ENCODE data around the gene EFL1.

EFL1 gene

GRCh38 chr15:82114660-82115059, 147.9 kb downstream of the EFL1 start:
- DNase-seq, result no peak

- DNase-seq, result no peak
These were observed 149.3 kb downstream of the EFL1 start for GRCh38 chr15:82113106-82113715.

- DNase-seq, result no peak
These were observed 150.6 kb downstream of the EFL1 start for GRCh38 chr15:82111918-82112317.

GRCh38 chr15:82110144-82110543, 152.4 kb downstream of the EFL1 start:
- DNase-seq, result no peak

- DNase-seq, result peak; percentile 60
These were observed 153.9 kb downstream of the EFL1 start for GRCh38 chr15:82108489-82109078.

GRCh38 chr15:82106679-82107078, 155.9 kb downstream of the EFL1 start:
- no peak for DNase-seq

GRCh38 chr15:82105451-82106215, 156.9 kb downstream of the EFL1 start:
- DNase-seq, result no peak

- no peak for DNase-seq
These were observed 159.1 kb downstream of the EFL1 start for GRCh38 chr15:82103468-82103867.

- no peak for DNase-seq
These were observed 162.2 kb downstream of the EFL1 start for GRCh38 chr15:82100111-82100929.

GRCh38 chr15:82098674-82099073, 163.9 kb downstream of the EFL1 start:
- DNase-seq, result no peak

GRCh38 chr15:82095803-82096202, 166.7 kb downstream of the EFL1 start:
- no peak for DNase-seq

- DNase-seq, result peak; percentile 53
These were observed 168.7 kb downstream of the EFL1 start for GRCh38 chr15:82093774-82094211.

- no peak for DNase-seq
These were observed 169.2 kb downstream of the EFL1 start for GRCh38 chr15:82093325-82093724.

GRCh38 chr15:82091636-82092140, 170.8 kb downstream of the EFL1 start:
- no peak for DNase-seq

- no peak for DNase-seq
These were observed 176.1 kb downstream of the EFL1 start for GRCh38 chr15:82086243-82086995.

GRCh38 chr15:82081914-82082762, 180.4 kb downstream of the EFL1 start:
- DNase-seq, result peak; percentile 75

- no peak for DNase-seq
These were observed 181.8 kb downstream of the EFL1 start for GRCh38 chr15:82080774-82081173.
